ENCODE results near the gene LEPROT. TPM values are rescaled to one million over a fixed set of nuclear protein-coding genes. Genes with fewer than 3 reads are reported as not detected.

The LEPROT gene
- total RNA-seq, 1 experiment from 2014 or later = 25.7 TPM

GRCh38 chr1:65387821-65388220 is 32.6 kb upstream of the LEPROT start (continued):
- TF ChIP-seq YY1 (IDR thresholded peaks at IDR 0.05; ENCODE audit: extremely low read depth, insufficient replicate concordance, low read depth, low read length) (no peak), POLR2AphosphoS5 (IDR thresholded peaks at IDR 0.05; ENCODE audit: low read depth, low read length) (no peak)

- TF ChIP-seq ZNF274 (IDR thresholded peaks at IDR 0.05; ENCODE audit: low read depth, low read length) (no peak), SRF (IDR thresholded peaks at IDR 0.05; ENCODE audit: low read depth) (no peak), ZBTB33 (IDR thresholded peaks at IDR 0.05; ENCODE audit: extremely low read depth, insufficient replicate concordance, low read length) (no peak), TCF7L2 (IDR thresholded peaks at IDR 0.05; ENCODE audit: borderline replicate concordance, extremely low read depth, insufficient read depth, insufficient read length) (no peak), ZFX (IDR thresholded peaks at IDR 0.05) (no peak), SIN3A (IDR thresholded peaks at IDR 0.05; ENCODE audit: low read depth) (no peak), YY1 (IDR thresholded peaks at IDR 0.05; ENCODE audit: extremely low read depth, insufficient replicate concordance, low read depth, low read length) (no peak), RAD21 (IDR thresholded peaks at IDR 0.05; ENCODE audit: low read depth) (no peak), POLR2A (IDR thresholded peaks at IDR 0.05; ENCODE audit: borderline replicate concordance, extremely low read depth, insufficient read depth, insufficient read length) (no peak), EGR1 (IDR thresholded peaks at IDR 0.05; ENCODE audit: low read depth) (no peak), CEBPB (IDR thresholded peaks at IDR 0.05; ENCODE audit: low read depth) (no peak), SP1 (IDR thresholded peaks at IDR 0.05; ENCODE audit: low read depth) (no peak), MAX (IDR thresholded peaks at IDR 0.05) (no peak), POLR2AphosphoS5 (IDR thresholded peaks at IDR 0.05; ENCODE audit: low read depth, low read length) (no peak), EZH2 (IDR thresholded peaks at IDR 0.05) (no peak)
Measured at GRCh38 chr1:65388908-65389695, 31.4 kb upstream of the LEPROT start.

More at GRCh38 chr1:65388908-65389695, 31.4 kb upstream of the LEPROT start:
- ATAC-seq (no peak), DNase-seq (ENCODE audit: low read depth, low spot score) (no peak)
- intact Hi-C loops (cut with micrococcal nuclease) = no loop called here
- Histone ChIP-seq H3K27me3 (ENCODE audit: insufficient read depth, low read length) (no peaks in the 10 kb centered on the region), H3K36me3 (ENCODE audit: control insufficient read depth in 1 of 2, insufficient read depth in 2 of 2, low read length in 2 of 2) (no peaks in the 10 kb centered on the region), H3K27ac (ENCODE audit: low read depth, low read length) (no peak overlapping the region), H3K9ac (ENCODE audit: low read length) (no peak overlapping the region), H3K9me3 (ENCODE audit: control insufficient read depth in 1 of 2, insufficient read depth in 1 of 2, low read depth in 1 of 2, low read length in 2 of 2) (no peaks in the 10 kb centered on the region), H3K9me2 (ENCODE audit: insufficient read depth) (no peaks in the 10 kb centered on the region), H3K79me2 (ENCODE audit: insufficient read depth, low read length) (no peaks in the 10 kb centered on the region), H3K4me1 (ENCODE audit: control insufficient read depth in 1 of 2, insufficient read depth in 2 of 2, low read length in 2 of 2) (no peaks in the 10 kb centered on the region; a peak in 1 of 4 replicates), H4K20me1 (ENCODE audit: insufficient read depth) (no peaks in the 10 kb centered on the region), H2AFZ (ENCODE audit: low read depth, low read length, poor library complexity, severe bottlenecking) (no peak overlapping the region), H3K4me2 (ENCODE audit: low read length) (no peak overlapping the region), H3K4me3 (replicated peaks in 1 of 2; ENCODE audit: low read depth in 1 of 2, low read length in 2 of 2) (no peak overlapping the region)
- ChIA-PET RAD21 (ENCODE audit: low non-redundant PET in 1 of 2, low total read pairs in 2 of 2, uncharacterized antibody in 2 of 2, unreplicated experiment in 2 of 2) (no interaction called here), POLR2A (no interaction called here), CTCF (no interaction called here)
- no TSS peak for BruUV-seq (replicated peaks)
